PC-3 (cell line): ENCODE data around the gene FAM118B. TPM values are rescaled to one million over a fixed set of nuclear protein-coding genes. Genes with fewer than 3 reads are reported as not detected.

Experiments
- ATAC-seq: fragments of 200-7000 bp; cut with Tn5 transposase; 2 replicates; pipeline ENCODE4 v1.9.1; 2020; ENCODE audit warnings: mild to moderate bottlenecking, moderate library complexity
- BruUV-seq: library from RNA; stranded (reverse); fragments of 400-500 nt; replicated peaks from 2 replicates; lab custom pipeline; 2021; lab: Mats Ljungman, UMichigan
- CTCF ChIA-PET: fragments of 300-600 bp; sonication (Branson Sonifier 250); formaldehyde crosslinking; loops from one replicate; lab custom pipeline; 2022; ENCODE audit warnings: antibody characterized with exemption; lab: Charles Lee
- POLR2A ChIA-PET: fragments of 300-600 bp; sonication (Branson Sonifier 250); formaldehyde crosslinking; loops from one replicate; lab custom pipeline; 2022; ENCODE audit warnings: antibody characterized with exemption; ENCODE audit not compliant: unreplicated experiment; lab: Charles Lee
- DNase-seq: peaks from one replicate; pipeline ENCODE4 v3.0.0-alpha.2; 2015
- H2AFZ ChIP-seq: fragments of 300-600 bp; sonication (generic); 2 replicates; pipeline ENCODE4 v1.6.0; 2016; ENCODE audit warnings: antibody characterized with exemption, low read length
- H3F3A ChIP-seq: fragments of 300-600 bp; sonication (generic); one replicate; pipeline ENCODE4 v1.6.0; 2017; ENCODE audit warnings: antibody characterized with exemption, low read length, control low read depth, mild to moderate bottlenecking; ENCODE audit not compliant: unreplicated experiment
- H3K27ac ChIP-seq: fragments of 300-600 bp; sonication (generic); 2 replicates; pipeline ENCODE4 v1.5.1; 2016; ENCODE audit warnings: mild to moderate bottlenecking, low read length
- H3K27me3 ChIP-seq: fragments of 300-600 bp; sonication (generic); 2 replicates; pipeline ENCODE4 v1.6.1; 2016; ENCODE audit warnings: low read length, mixed read lengths
- H3K36me3 ChIP-seq: fragments of 300-600 bp; sonication (generic); 2 replicates; pipeline ENCODE4 v1.6.1; 2016; ENCODE audit warnings: low read depth, mixed run types, low read length, mixed read lengths
- H3K4me1 ChIP-seq: fragments of 300-600 bp; sonication (generic); 2 replicates; pipeline ENCODE4 v1.5.1; 2016; ENCODE audit warnings: low read length; ENCODE audit not compliant: insufficient read depth
- H3K4me2 ChIP-seq: fragments of 300-600 bp; sonication (generic); 2 replicates; pipeline ENCODE4 v1.6.0; 2016; ENCODE audit warnings: low read length
- H3K4me3 ChIP-seq: fragments of 300-600 bp; sonication (generic); 2 replicates; pipeline ENCODE4 v1.5.1; 2016; ENCODE audit warnings: mild to moderate bottlenecking, low read length, mixed read lengths
- H3K79me2 ChIP-seq: fragments of 300-600 bp; sonication (generic); 2 replicates; pipeline ENCODE4 v1.6.1; 2017; ENCODE audit warnings: low read length, mixed read lengths
- H3K9ac ChIP-seq: fragments of 300-600 bp; sonication (generic); 2 replicates; pipeline ENCODE4 v1.6.0; 2016; ENCODE audit warnings: mild to moderate bottlenecking, low read length
- H3K9me2 ChIP-seq: fragments of 300-600 bp; sonication (generic); replicated peaks from 2 replicates; pipeline ENCODE4 v1.6.1; 2016; ENCODE audit warnings: mixed run types, low read length, mixed read lengths
- H3K9me3 ChIP-seq: fragments of 300-600 bp; sonication (generic); 2 replicates; pipeline ENCODE4 v1.6.1; 2016; ENCODE audit warnings: low read length, mixed read lengths
- H4K20me1 ChIP-seq: fragments of 300-600 bp; sonication (generic); 2 replicates; pipeline ENCODE4 v1.6.1; 2016; ENCODE audit warnings: low read length, mixed read lengths
- EZH2 ChIP-seq: fragments of 300-600 bp; sonication (generic); IDR thresholded peaks from one replicate; pipeline ENCODE4 v1.6.1; 2017; ENCODE audit warnings: antibody characterized with exemption, mild to moderate bottlenecking, low read length; ENCODE audit not compliant: unreplicated experiment
- EZH2phosphoT487 ChIP-seq: fragments of 300-600 bp; sonication (generic); IDR thresholded peaks from 2 replicates; pipeline ENCODE4 v1.6.1; 2018; ENCODE audit warnings: mild to moderate bottlenecking, antibody characterized with exemption, low read length, borderline replicate concordance
- intact Hi-C: fragments of 100-400 bp; cut with micrococcal nuclease; formaldehyde crosslinking; loops from 2 replicates; pipeline ENCODE4 v1.9.0; 2023
- total RNA-seq: library from RNA; depleted of rRNA; stranded (reverse); fragments of >200 nt; gene quantifications from 2 replicates; pipeline ENCODE4 v1.2.3, GENCODE V29; 2014
- TF ChIP-seq, protein P1 (sequence below): fragments of 300-600 bp; sonication (generic); conservative IDR thresholded peaks from 2 replicates; pipeline ENCODE4 v1.5.1; 2017; ENCODE audit warnings: antibody characterized with exemption, low read depth, mild to moderate bottlenecking, low read length

The FAM118B gene
- total RNA-seq, 1 experiment from 2014 or later: 24.3 TPM

DNA sequence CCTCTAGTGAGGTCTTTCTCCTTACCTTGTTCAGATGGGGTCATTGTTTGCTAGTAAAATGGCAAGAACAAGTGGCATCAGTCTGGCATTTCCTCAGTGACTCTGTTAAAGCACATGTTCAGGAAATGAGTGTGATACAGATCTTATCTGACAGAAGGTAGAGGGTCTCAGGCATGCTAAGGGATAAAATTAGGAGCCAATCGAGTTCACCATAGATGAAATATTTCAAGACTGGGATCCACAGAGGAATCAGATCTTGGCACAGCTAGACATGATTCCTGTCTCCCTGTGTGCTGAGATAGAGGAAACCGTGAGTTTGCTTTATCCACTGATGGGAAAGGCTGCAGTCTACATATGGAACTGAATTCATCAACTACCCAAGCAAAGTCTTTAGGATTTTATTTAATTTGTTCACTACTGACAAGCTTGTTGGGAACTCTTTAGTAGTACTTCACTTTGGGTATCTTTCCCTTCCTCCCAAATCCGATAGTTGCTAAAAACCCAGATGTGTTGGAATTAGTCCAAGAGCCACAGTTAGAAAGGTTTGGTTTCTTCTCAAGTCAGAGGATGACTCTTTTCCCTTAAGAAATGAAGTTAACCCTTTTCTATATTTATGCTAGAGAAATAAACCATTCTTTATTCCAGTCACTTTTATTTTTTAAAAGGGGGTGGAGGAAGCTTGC lies 18.4 kb downstream of the FAM118B start:
- intact Hi-C loops: no loop called here
- no peak overlapping the region for H3K4me3 ChIP-seq
- peaks cover 30% of the 10 kb centered on the region for H3K4me1 ChIP-seq
- H3K27me3 ChIP-seq: no peaks in the 10 kb centered on the region
- no peak overlapping the region for H3K9ac ChIP-seq
- H3K79me2 ChIP-seq: peaks cover 29% of the 10 kb centered on the region
- TF ChIP-seq, protein P1, sequence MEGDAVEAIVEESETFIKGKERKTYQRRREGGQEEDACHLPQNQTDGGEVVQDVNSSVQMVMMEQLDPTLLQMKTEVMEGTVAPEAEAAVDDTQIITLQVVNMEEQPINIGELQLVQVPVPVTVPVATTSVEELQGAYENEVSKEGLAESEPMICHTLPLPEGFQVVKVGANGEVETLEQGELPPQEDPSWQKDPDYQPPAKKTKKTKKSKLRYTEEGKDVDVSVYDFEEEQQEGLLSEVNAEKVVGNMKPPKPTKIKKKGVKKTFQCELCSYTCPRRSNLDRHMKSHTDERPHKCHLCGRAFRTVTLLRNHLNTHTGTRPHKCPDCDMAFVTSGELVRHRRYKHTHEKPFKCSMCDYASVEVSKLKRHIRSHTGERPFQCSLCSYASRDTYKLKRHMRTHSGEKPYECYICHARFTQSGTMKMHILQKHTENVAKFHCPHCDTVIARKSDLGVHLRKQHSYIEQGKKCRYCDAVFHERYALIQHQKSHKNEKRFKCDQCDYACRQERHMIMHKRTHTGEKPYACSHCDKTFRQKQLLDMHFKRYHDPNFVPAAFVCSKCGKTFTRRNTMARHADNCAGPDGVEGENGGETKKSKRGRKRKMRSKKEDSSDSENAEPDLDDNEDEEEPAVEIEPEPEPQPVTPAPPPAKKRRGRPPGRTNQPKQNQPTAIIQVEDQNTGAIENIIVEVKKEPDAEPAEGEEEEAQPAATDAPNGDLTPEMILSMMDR: no peak
- TF ChIP-seq EZH2phosphoT487 (no peak), EZH2 (no peak)
- no peaks in the 10 kb centered on the region for H3K9me2 ChIP-seq
- BruUV-seq: TSS peak; percentile 8
- H3K36me3 ChIP-seq: no peaks in the 10 kb centered on the region; the same call in 1 of the 2 replicates
- CTCF ChIA-PET: no interaction called here
- ATAC-seq (no peak), DNase-seq (no peak)
- H3K27ac ChIP-seq: no peak overlapping the region
- no peaks in the 10 kb centered on the region for H4K20me1 ChIP-seq
- H3F3A ChIP-seq: no peaks in the 10 kb centered on the region
- no peak overlapping the region for H3K4me2 ChIP-seq
- no peaks in the 10 kb centered on the region for H3K9me3 ChIP-seq
- POLR2A ChIA-PET: interaction anchor here (0.7 kb wide), 1 partner anchor 815 kb away, joined by 4 read pairs; no protein-coding TSS in a partner anchor
- H2AFZ ChIP-seq: no peak overlapping the region

DNA sequence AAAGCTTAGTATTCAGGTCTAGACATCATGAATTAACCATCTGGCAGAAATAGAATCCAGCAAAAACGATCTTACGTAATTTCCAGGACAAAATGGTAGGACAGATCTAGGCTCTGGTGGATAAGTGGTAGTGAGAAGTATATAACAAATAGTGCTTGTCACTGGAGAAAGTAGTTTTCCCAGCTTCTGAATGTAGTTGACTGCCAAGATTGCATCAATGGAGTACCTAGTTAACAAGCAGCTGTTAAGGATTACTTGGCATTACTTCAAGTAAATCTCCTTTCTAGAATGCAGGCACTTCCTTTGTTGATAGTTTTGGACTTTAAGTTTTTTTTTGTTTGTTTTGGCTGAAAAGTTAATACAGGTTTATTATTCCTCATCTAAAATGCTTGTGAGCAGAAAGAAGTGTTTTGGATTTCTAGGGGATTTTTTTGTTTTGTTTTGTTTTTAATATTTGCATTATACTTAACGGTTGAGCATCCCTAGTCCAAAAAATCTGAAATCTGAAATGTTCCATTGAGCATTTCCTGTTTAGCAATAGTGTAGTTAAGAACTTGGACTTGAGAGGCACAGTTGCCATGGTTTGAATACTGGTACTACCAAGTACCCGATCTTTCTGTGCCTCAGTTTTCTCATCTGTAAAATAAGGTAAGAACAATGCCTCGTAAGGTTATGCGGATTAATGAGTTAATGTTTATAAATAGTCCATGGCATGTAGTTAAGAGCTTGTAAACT lies 20.3 kb downstream of the FAM118B start:
- H3K9me3 ChIP-seq: no peaks in the 10 kb centered on the region
- H3F3A ChIP-seq: no peaks in the 10 kb centered on the region
- 0 out of 2 replicates have a peak overlapping the region, but pooled peaks have one; percentile 13 for H3K4me2 ChIP-seq
- peak; percentile 59 for DNase-seq
- no peak overlapping the region for H3K4me3 ChIP-seq
- ChIA-PET CTCF (no interaction called here), POLR2A (interaction anchor here (0.6 to 0.7 kb wide), 2 partner anchors 20 to 37 kb away, joined by 3 read pairs; partner anchors contain the start of genes FAM118B and FOXRED1)
- intact Hi-C loops: loop anchor here (2.0 kb wide), 2 partner anchors 21 to 37 kb away; partner anchors contain the start of genes FAM118B, FOXRED1, RPUSD4 and SRPRA
- TF ChIP-seq, protein P1: no peak
- no peak for TF ChIP-seq EZH2phosphoT487
- TF ChIP-seq EZH2: no peak
- peak; percentile 52 for ATAC-seq
- peak overlapping the region; percentile 38 for H3K27ac ChIP-seq
- H3K79me2 ChIP-seq: peaks cover 24% of the 10 kb centered on the region
- H2AFZ ChIP-seq: no peak overlapping the region
- H3K27me3 ChIP-seq: no peaks in the 10 kb centered on the region
- no TSS peak for BruUV-seq
- H3K9me2 ChIP-seq: no peaks in the 10 kb centered on the region
- H4K20me1 ChIP-seq: no peaks in the 10 kb centered on the region
- peaks cover 3% of the 10 kb centered on the region; the same call in 1 of the 2 replicates for H3K36me3 ChIP-seq
- H3K9ac ChIP-seq: no peak overlapping the region
- H3K4me1 ChIP-seq: peaks cover 30% of the 10 kb centered on the region
